ENCODE results near the gene WIPF2. TPM values are rescaled to one million over a fixed set of nuclear protein-coding genes. Genes with fewer than 3 reads are reported as not detected.

WIPF2 gene
- total RNA-seq, 4 donors from 2014 or later = 7.8 to 21.5 (median 12.1) TPM

DNA sequence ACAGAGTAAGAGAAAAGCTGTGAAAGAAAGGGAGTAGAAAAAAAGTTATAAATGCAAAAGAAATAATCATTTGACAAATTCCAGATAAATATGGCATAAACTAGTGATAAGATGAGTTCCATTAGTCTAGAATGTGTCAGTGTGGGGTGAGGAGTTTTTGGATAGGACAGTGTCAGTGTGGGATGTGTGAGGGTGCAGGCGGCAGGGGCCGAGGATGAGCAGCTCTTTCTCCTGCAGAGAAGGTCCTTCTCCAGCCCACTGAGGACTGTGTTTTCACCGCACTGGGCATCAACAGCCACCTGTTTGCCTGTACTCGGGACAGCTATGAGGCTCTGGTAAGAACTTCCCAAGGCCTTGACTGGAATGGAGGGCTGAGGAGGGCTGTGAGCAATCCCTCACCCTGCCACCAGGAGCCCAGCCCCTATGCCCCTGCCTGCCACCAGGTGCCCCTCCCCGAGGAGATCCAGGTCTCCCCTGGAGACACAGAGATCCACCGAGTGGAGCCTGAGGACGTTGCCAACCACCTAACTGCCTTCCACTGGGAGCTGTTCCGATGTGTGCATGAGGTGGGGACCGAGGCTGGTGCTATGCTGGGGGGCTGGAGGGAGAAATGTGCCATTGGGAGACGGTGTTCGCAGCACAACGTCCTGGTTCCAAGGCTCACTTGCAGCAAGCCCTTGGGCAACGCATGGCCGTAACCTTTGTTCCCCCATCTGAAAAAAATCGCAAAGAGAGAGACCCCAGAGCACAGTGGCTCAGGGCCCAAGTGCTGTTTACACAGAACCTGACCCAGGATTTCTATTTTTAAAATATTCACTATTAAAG, 28.7 kb upstream of the WIPF2 start:
- TF ChIP-seq POLR2A (IDR thresholded peaks at IDR 0.05; ENCODE audit: low read depth) = no peak
- TF ChIP-seq, protein P1, sequence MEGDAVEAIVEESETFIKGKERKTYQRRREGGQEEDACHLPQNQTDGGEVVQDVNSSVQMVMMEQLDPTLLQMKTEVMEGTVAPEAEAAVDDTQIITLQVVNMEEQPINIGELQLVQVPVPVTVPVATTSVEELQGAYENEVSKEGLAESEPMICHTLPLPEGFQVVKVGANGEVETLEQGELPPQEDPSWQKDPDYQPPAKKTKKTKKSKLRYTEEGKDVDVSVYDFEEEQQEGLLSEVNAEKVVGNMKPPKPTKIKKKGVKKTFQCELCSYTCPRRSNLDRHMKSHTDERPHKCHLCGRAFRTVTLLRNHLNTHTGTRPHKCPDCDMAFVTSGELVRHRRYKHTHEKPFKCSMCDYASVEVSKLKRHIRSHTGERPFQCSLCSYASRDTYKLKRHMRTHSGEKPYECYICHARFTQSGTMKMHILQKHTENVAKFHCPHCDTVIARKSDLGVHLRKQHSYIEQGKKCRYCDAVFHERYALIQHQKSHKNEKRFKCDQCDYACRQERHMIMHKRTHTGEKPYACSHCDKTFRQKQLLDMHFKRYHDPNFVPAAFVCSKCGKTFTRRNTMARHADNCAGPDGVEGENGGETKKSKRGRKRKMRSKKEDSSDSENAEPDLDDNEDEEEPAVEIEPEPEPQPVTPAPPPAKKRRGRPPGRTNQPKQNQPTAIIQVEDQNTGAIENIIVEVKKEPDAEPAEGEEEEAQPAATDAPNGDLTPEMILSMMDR (IDR thresholded peaks at IDR 0.05) = peak in 2 of 3 experiments; percentile 10 to 23
- H3K27ac ChIP-seq (replicated peaks in 1 of 4) = peak overlapping the region in 3 of 4 donors; percentile 73 to 75 (median 74)
- H3K4me1 ChIP-seq = peaks cover 17 to 27% (median 23%) of the 10 kb centered on the region in 4 donors
- DNase-seq (ENCODE audit: extremely low spot score) = no peak
- no peaks in the 10 kb centered on the region for H3K9me3 ChIP-seq
- WGBS = 64% methylated on average over 10 of the region's 15 CpGs
- H3K27me3 ChIP-seq = no peaks in the 10 kb centered on the region
- peak overlapping the region; percentile 60 to 80 (median 62) for H3K4me3 ChIP-seq
- H3K36me3 ChIP-seq = peaks cover 5 to 14% (median 8%) of the 10 kb centered on the region in 4 donors
- intact Hi-C loops (cut with DNase I) = loop anchor here (5.0 kb wide), 2 partner anchors 42 to 173 kb away; partner anchors contain the start of gene CSF3

DNA sequence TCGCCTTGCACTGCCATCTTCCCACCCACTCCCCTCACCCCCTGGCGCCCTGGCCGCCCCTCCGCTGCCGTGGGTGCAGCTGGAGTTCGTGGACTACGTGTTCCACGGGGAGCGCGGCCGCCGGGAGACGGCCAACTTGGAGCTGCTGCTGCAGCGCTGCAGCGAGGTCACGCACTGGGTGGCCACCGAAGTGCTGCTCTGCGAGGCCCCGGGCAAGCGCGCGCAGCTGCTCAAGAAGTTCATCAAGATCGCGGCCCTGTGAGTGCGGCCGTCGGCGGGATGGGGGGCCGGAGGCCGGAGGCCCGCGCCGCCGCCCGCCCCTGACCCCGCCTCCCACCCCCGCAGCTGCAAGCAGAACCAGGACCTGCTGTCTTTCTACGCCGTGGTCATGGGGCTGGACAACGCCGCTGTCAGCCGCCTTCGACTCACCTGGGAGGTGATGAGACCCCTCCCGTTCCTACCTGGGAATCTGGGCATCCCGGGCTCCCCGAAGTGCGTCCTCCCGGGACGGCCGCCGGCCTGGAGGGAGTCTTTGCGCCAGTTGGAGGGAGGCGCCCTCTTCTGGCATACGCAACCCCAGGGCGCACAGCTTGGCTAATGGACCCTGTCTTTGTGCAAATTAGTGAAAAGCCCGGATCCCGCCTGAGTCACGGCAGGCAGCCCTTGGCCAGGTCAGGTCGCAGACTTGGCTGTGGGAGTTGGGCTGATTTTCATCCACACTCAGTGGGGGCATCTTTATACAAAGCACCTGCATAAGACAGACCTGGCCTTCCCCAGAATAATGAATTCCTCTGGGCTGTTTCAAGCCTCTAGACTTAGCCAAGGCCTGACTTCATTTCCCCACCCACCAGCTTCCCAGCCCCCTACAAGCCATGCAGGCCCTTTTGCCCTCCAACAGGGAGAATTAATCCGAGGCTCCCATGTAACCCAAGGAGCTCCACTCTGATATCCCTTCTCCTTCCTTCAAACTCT, 27.6 kb upstream of the WIPF2 start:
- H3K36me3 ChIP-seq = peaks cover 5 to 14% (median 8%) of the 10 kb centered on the region in 4 donors
- no peaks in the 10 kb centered on the region for H3K27me3 ChIP-seq
- TF ChIP-seq, protein P1 (IDR thresholded peaks at IDR 0.05) = peak; percentile 65 to 73 (median 72)
- TF ChIP-seq POLR2AphosphoS5 (IDR thresholded peaks at IDR 0.05) = peak; percentile 36 to 66
- no peak for TF ChIP-seq POLR2A (IDR thresholded peaks at IDR 0.05; ENCODE audit: low read depth)
- WGBS = 3% methylated on average over 26 of the region's 60 CpGs
- intact Hi-C loops (cut with DNase I) = loop anchor here (5.0 kb wide), 2 partner anchors 41 to 174 kb away; partner anchors contain the start of gene CSF3
- no peaks in the 10 kb centered on the region for H3K9me3 ChIP-seq
- DNase-seq (ENCODE audit: extremely low spot score) = peak; percentile 95
- H3K4me1 ChIP-seq = peaks cover 17 to 27% (median 22%) of the 10 kb centered on the region in 4 donors
- H3K4me3 ChIP-seq = peak overlapping the region; percentile 60 to 80 (median 62)
- H3K27ac ChIP-seq (replicated peaks in 1 of 4) = peak overlapping the region; percentile 55 to 75 (median 74)

GRCh38 chr17:40192961-40193360, 26.1 kb upstream of the WIPF2 start:
- WGBS = 80% methylated on average over 2 of the region's 2 CpGs
- peaks cover 5 to 14% (median 8%) of the 10 kb centered on the region in 4 donors for H3K36me3 ChIP-seq
- H3K9me3 ChIP-seq = no peaks in the 10 kb centered on the region
- no peak overlapping the region for H3K27ac ChIP-seq (replicated peaks in 1 of 4)
- DNase-seq (ENCODE audit: extremely low spot score) = no peak
- intact Hi-C loops (cut with DNase I) = loop anchor here (5.0 kb wide), 2 partner anchors 39 to 176 kb away; partner anchors contain the start of gene CSF3
- peaks cover 17 to 27% (median 22%) of the 10 kb centered on the region in 4 donors for H3K4me1 ChIP-seq
- no peak overlapping the region for H3K4me3 ChIP-seq
- no peaks in the 10 kb centered on the region for H3K27me3 ChIP-seq
- TF ChIP-seq, protein P1 (IDR thresholded peaks at IDR 0.05) = no peak
- no peak for TF ChIP-seq POLR2A (IDR thresholded peaks at IDR 0.05; ENCODE audit: low read depth)
- TF ChIP-seq EP300 (IDR thresholded peaks at IDR 0.05) = no peak
- TF ChIP-seq POLR2AphosphoS5 (IDR thresholded peaks at IDR 0.05) = no peak

- Histone ChIP-seq H3K36me3 (peaks cover 0 to 9% (median 5%) of the 10 kb centered on the region in 4 donors), H3K9me3 (no peaks in the 10 kb centered on the region), H3K4me3 (no peak overlapping the region), H3K27ac (replicated peaks in 1 of 4) (no peak overlapping the region), H3K27me3 (no peaks in the 10 kb centered on the region), H3K4me1 (peaks cover 17 to 27% (median 22%) of the 10 kb centered on the region in 4 donors)
- TF ChIP-seq POLR2A (IDR thresholded peaks at IDR 0.05; ENCODE audit: low read depth) (no peak), POLR2AphosphoS5 (IDR thresholded peaks at IDR 0.05) (no peak), EP300 (IDR thresholded peaks at IDR 0.05) (no peak)
- TF ChIP-seq, protein P1 (IDR thresholded peaks at IDR 0.05) = no peak
- whole genome bisulfite sequencing = 68% methylated on average over 2 of the region's 2 CpGs
- intact Hi-C loops (cut with DNase I) = loop anchor here (5.0 kb wide), 2 partner anchors 37 to 178 kb away; partner anchors contain the start of gene CSF3
- DNase-seq (ENCODE audit: extremely low spot score) = no peak
These were observed 24.3 kb upstream of the WIPF2 start for GRCh38 chr17:40194821-40195220.
